ENCODE measurements around the gene ARL13A. TPM values are rescaled to one million over a fixed set of nuclear protein-coding genes. Genes with fewer than 3 reads are reported as not detected.

ARL13A gene
- total RNA-seq: not detected in 2 replicates

GRCh38 chrX:100969408-100969807 is at the start of gene ARL13A:
ARL13A (plus strand) TSS chrX:100969708; CDS start chrX:100973690, 3,982 bp downstream.

GRCh38 chrX:100928660-100929613 is 40.6 kb upstream of the ARL13A start, which contains the start of gene XKRX:
XKRX (minus strand) TSS chrX:100928917; CDS start chrX:100928304, 613 bp downstream.

Other genes with a start within 250 kb of the ARL13A start
- gene SYTL4, start 237.6 kb upstream of the ARL13A start, total RNA-seq: 3.9 and 4.1 TPM in 2 replicates
- gene CSTF2, start 149.3 kb upstream of the ARL13A start, total RNA-seq: 13.6 and 15.5 TPM in 2 replicates
- not detected in 2 replicates for gene NOX1, start 95.3 kb upstream of the ARL13A start, total RNA-seq
- 0.07 and 0.10 TPM in 2 replicates for gene XKRX, start 40.8 kb upstream of the ARL13A start, total RNA-seq
- 13.0 and 14.9 TPM in 2 replicates for gene TRMT2B, start 82.4 kb downstream of the ARL13A start, total RNA-seq
- 5.5 and 7.2 TPM in 2 replicates for gene TMEM35A, start 109.2 kb downstream of the ARL13A start, total RNA-seq
- gene CENPI, start 128.5 kb downstream of the ARL13A start, total RNA-seq: 5.0 and 7.8 TPM in 2 replicates

Measured in smooth muscle cell of the pulmonary artery (primary cell).